IMR-90 (cell line): Measurements from ENCODE around the gene FBXW11. TPM values are rescaled to one million over a fixed set of nuclear protein-coding genes. Genes with fewer than 3 reads are reported as not detected.

Experiments
- ATAC-seq: fragments of 200-7000 bp; cut with Tn5 transposase; 2 replicates; pipeline ENCODE4 v1.9.1; 2020; ENCODE audit warnings: low read depth, mild to moderate bottlenecking, moderate library complexity
- BruUV-seq: library from RNA; stranded (reverse); fragments of 400-500 nt; replicated peaks from 2 replicates; lab custom pipeline; 2021; lab: Mats Ljungman, UMichigan
- CTCF ChIA-PET: fragments of 300-600 bp; formaldehyde crosslinking; extraction: SDS; loops from one replicate; lab custom pipeline; 2021; ENCODE audit warnings: antibody characterized with exemption; lab: Yijun Ruan, JAX
- POLR2A ChIA-PET: fragments of 300-600 bp; sonication (Branson Sonifier 250); formaldehyde crosslinking; loops from one replicate; lab custom pipeline; 2022; ENCODE audit warnings: antibody characterized with exemption; ENCODE audit not compliant: unreplicated experiment; lab: Charles Lee
- DNase-seq: peaks from one replicate; pipeline ENCODE4 v3.0.0; 2013
- H2AFZ ChIP-seq: replicated peaks from 2 replicates; pipeline ENCODE3; 2013; ENCODE audit warnings: low read length, mild to moderate bottlenecking; ENCODE audit not compliant: poor library complexity
- H2AK5ac ChIP-seq: 2 replicates; pipeline ENCODE4 v1.6.1; 2013; ENCODE audit warnings: low read depth, low read length, inconsistent platforms
- H2AK9ac ChIP-seq: replicated peaks from 2 replicates; pipeline ENCODE3; 2013; ENCODE audit warnings: mild to moderate bottlenecking, low read depth, low read length, moderate library complexity; ENCODE audit not compliant: poor library complexity
- H2BK120ac ChIP-seq: 2 replicates; pipeline ENCODE4 v1.6.1; 2013; ENCODE audit warnings: low read depth, low read length, inconsistent platforms
- H2BK15ac ChIP-seq: 3 replicates; pipeline ENCODE4 v1.6.1; 2013; ENCODE audit warnings: low read depth, low read length, inconsistent platforms
- H2BK20ac ChIP-seq: 2 replicates; pipeline ENCODE4 v1.6.1; 2013; ENCODE audit warnings: low read depth, mild to moderate bottlenecking, inconsistent platforms, low read length, moderate library complexity
- H2BK5ac ChIP-seq: 2 replicates; pipeline ENCODE4 v1.6.1; 2013; ENCODE audit warnings: mild to moderate bottlenecking, low read depth, low read length, inconsistent platforms; ENCODE audit not compliant: poor library complexity, severe bottlenecking
- H3K14ac ChIP-seq: replicated peaks from 2 replicates; pipeline ENCODE4 v1.6.1; 2013; ENCODE audit warnings: low read depth, low read length, inconsistent platforms
- H3K18ac ChIP-seq: 2 replicates; pipeline ENCODE4 v1.6.1; 2013; ENCODE audit warnings: low read depth, low read length, control low read depth
- H3K23ac ChIP-seq: 2 replicates; pipeline ENCODE4 v1.6.1; 2013; ENCODE audit warnings: low read depth, low read length, inconsistent platforms
- H3K27ac ChIP-seq: 2 replicates; pipeline ENCODE4 v1.5.1; 2013; ENCODE audit warnings: mild to moderate bottlenecking, control low read depth, low read length; ENCODE audit not compliant: insufficient read depth
- H3K27me3 ChIP-seq: 2 replicates; pipeline ENCODE4 v1.6.1; 2013; ENCODE audit warnings: low read length; ENCODE audit not compliant: control insufficient read depth, insufficient read depth
- H3K36me3 ChIP-seq: 2 replicates; pipeline ENCODE4 v1.6.1; 2013; ENCODE audit warnings: low read length, mixed read lengths; ENCODE audit not compliant: control insufficient read depth, insufficient read depth
- H3K4ac ChIP-seq: 2 replicates; pipeline ENCODE4 v1.6.1; 2013; ENCODE audit warnings: low read depth, low read length, inconsistent platforms
- H3K4me1 ChIP-seq: 2 replicates; pipeline ENCODE4 v1.6.1; 2013; ENCODE audit warnings: low read length, mixed read lengths; ENCODE audit not compliant: control insufficient read depth, insufficient read depth
- H3K4me2 ChIP-seq: 2 replicates; pipeline ENCODE4 v1.6.1; 2013; ENCODE audit warnings: low read depth, mild to moderate bottlenecking, control low read depth, low read length, moderate library complexity
- H3K4me3 ChIP-seq: 2 replicates; pipeline ENCODE4 v1.5.1; 2013; ENCODE audit warnings: low read depth, mild to moderate bottlenecking, control low read depth, low read length, moderate library complexity; ENCODE audit not compliant: insufficient read depth
- H3K56ac ChIP-seq: 2 replicates; pipeline ENCODE4 v1.6.1; 2013; ENCODE audit warnings: low read length, inconsistent platforms; ENCODE audit not compliant: insufficient read depth; ENCODE audit errors: extremely low read depth
- H3K79me1 ChIP-seq, 2 experiments: 2 replicates each; pipeline ENCODE4 v1.6.1; 2013; ENCODE audit warnings: low read length in 2 of 2, inconsistent platforms in 1 of 2, low read depth in 1 of 2
- H3K9ac ChIP-seq: 2 replicates; pipeline ENCODE4 v1.6.1; 2013; ENCODE audit warnings: low read depth, low read length, control low read depth
- H3K9me1 ChIP-seq: 2 replicates; pipeline ENCODE4 v1.6.1; 2013; ENCODE audit warnings: low read length, inconsistent platforms; ENCODE audit not compliant: insufficient read depth
- H3K9me3 ChIP-seq: 2 replicates; pipeline ENCODE4 v1.6.1; 2013; ENCODE audit warnings: low read length; ENCODE audit not compliant: control insufficient read depth, insufficient read depth
- H4K20me1 ChIP-seq: 2 replicates; pipeline ENCODE4 v1.6.1; 2013; ENCODE audit warnings: low read length, inconsistent platforms; ENCODE audit not compliant: insufficient read depth
- H4K5ac ChIP-seq: 2 replicates; pipeline ENCODE4 v1.6.1; 2013; ENCODE audit warnings: mild to moderate bottlenecking, low read depth, low read length, control low read depth
- H4K8ac ChIP-seq, 2 experiments: 2 replicates each; pipeline ENCODE4 v1.6.1; 2013; ENCODE audit warnings: low read depth in 2 of 2, low read length in 2 of 2, control low read depth in 1 of 2, inconsistent platforms in 1 of 2
- H4K91ac ChIP-seq: 2 replicates; pipeline ENCODE4 v1.6.1; 2013; ENCODE audit warnings: low read depth, low read length, inconsistent platforms; ENCODE audit not compliant: insufficient read depth
- BHLHE40 ChIP-seq: fragments of 150-350 bp; IDR thresholded peaks from 2 replicates; pipeline ENCODE4 v1.6.1; 2016; ENCODE audit warnings: mild to moderate bottlenecking, low read depth, low read length
- CEBPB ChIP-seq: IDR thresholded peaks from 2 replicates; pipeline ENCODE4 v1.6.1; 2012; ENCODE audit warnings: low read depth, low read length, improper control_type of control experiment
- CTCF ChIP-seq: conservative IDR thresholded peaks from 2 replicates; pipeline ENCODE4 v1.5.1; 2012; ENCODE audit warnings: mild to moderate bottlenecking, low read depth, low read length, improper control_type of control experiment
- FOS ChIP-seq: fragments of 150-350 bp; IDR thresholded peaks from 2 replicates; pipeline ENCODE4 v1.6.1; 2016; ENCODE audit warnings: low read depth, low read length
- MAFK ChIP-seq: IDR thresholded peaks from 2 replicates; pipeline ENCODE4 v1.6.1; 2012; ENCODE audit warnings: low read depth, low read length, improper control_type of control experiment
- NFE2L2 ChIP-seq: fragments of 150-350 bp; IDR thresholded peaks from 2 replicates; pipeline ENCODE4 v1.6.1; 2016; ENCODE audit warnings: low read depth, mild to moderate bottlenecking, low read length
- POLR2A ChIP-seq: IDR thresholded peaks from 2 replicates; pipeline ENCODE4 v1.6.1; 2012; ENCODE audit warnings: mild to moderate bottlenecking, low read depth, low read length
- RCOR1 ChIP-seq: IDR thresholded peaks from 2 replicates; pipeline ENCODE4 v1.6.1; 2012; ENCODE audit warnings: mild to moderate bottlenecking, low read length, improper control_type of control experiment; ENCODE audit not compliant: insufficient replicate concordance
- SMC3 ChIP-seq: fragments of 150-350 bp; IDR thresholded peaks from 2 replicates; pipeline ENCODE4 v1.6.1; 2016; ENCODE audit warnings: low read depth, mild to moderate bottlenecking, antibody characterized with exemption, low read length, moderate library complexity
- USF2 ChIP-seq: fragments of 150-350 bp; IDR thresholded peaks from 2 replicates; pipeline ENCODE4 v1.6.1; 2017; ENCODE audit warnings: mild to moderate bottlenecking, antibody characterized with exemption, low read length, low read depth
- WGBS, 2 experiments: methylation state at CpG; one replicate each; pipeline versions ENCODE4 v1.1.5 to v1.1.7; 2013; ENCODE audit warnings: missing lambda C conversion rate in 2 of 2; ENCODE audit not compliant: insufficient read length in 1 of 2; ENCODE audit errors: extremely low coverage in 2 of 2; 5-methylcytosine and 5-hydroxymethylcytosine counted together
- dilution Hi-C: fragments of 300-500 bp; cut with HindIII; formaldehyde crosslinking; loops from one replicate; pipeline ENCODE4 v1.14.3; 2018; ENCODE audit warnings: low sequenced_read_pairs; ENCODE audit not compliant: unreplicated experiment
- in situ Hi-C: fragments of 300-500 bp; cut with MboI; formaldehyde crosslinking; loops from 3 replicates; pipeline ENCODE4 v1.14.3; 2019; ENCODE audit warnings: low sequenced_read_pairs, inconsistent platforms, mixed read lengths
- intact Hi-C: fragments of 100-400 bp; cut with micrococcal nuclease; formaldehyde crosslinking; loops from 2 replicates; pipeline ENCODE4 v1.10.0; 2022
- polyA plus RNA-seq, 3 experiments: library from polyadenylated mRNA; depleted of rRNA; stranded (reverse); fragments of >200 nt; gene quantifications; 2 replicates each; pipeline ENCODE4 v1.2.3, GENCODE V29; 2012; ENCODE audit warnings: low replicate concordance in 1 of 3
- total RNA-seq: library from RNA; depleted of rRNA; stranded (reverse); fragments of >200 nt; gene quantifications from 2 replicates; pipeline ENCODE4 v1.2.3, GENCODE V29; 2012

Gene FBXW11
- total and polyA plus RNA-seq, 2 of the 4 experiments (the other 2 are of a cell fraction): 34.3 to 97.1 TPM

- TF ChIP-seq MAFK (no peak), CEBPB (no peak), CTCF (no peak), FOS (no peak), POLR2A (no peak), BHLHE40 (no peak), USF2 (no peak), SMC3 (no peak), RCOR1 (no peak), NFE2L2 (no peak)
- Histone ChIP-seq H3K9ac (no peak overlapping the region), H4K20me1 (no peaks in the 10 kb centered on the region), H3K4me2 (no peak overlapping the region), H2BK120ac (no peak overlapping the region), H3K79me1 (no peaks in the 10 kb centered on the region), H3K14ac (no peak overlapping the region), H4K8ac (no peak overlapping the region), H2AK9ac (no peak overlapping the region), H3K27me3 (peaks cover 5% of the 10 kb centered on the region; the same call in 1 of the 2 replicates), H3K18ac (no peak overlapping the region), H3K23ac (no peak overlapping the region), H2BK5ac (no peak overlapping the region), H4K91ac (no peak overlapping the region), H2BK15ac (no peak overlapping the region), H3K4me1 (no peaks in the 10 kb centered on the region), H2BK20ac (no peak overlapping the region), H3K9me3 (peaks cover 4% of the 10 kb centered on the region), H3K4ac (no peak overlapping the region), H4K5ac (no peak overlapping the region), H3K4me3 (no peak overlapping the region), H3K36me3 (no peaks in the 10 kb centered on the region), H3K27ac (no peak overlapping the region), H3K56ac (no peak overlapping the region), H2AK5ac (no peak overlapping the region), H3K9me1 (no peaks in the 10 kb centered on the region), H2AFZ (no peak overlapping the region)
- DNase-seq: no peak
- in situ Hi-C loops: no loop called here
- intact Hi-C loops: no loop called here
- no peak for ATAC-seq
- BruUV-seq: no TSS peak
- no CpG with 5 or more reads among the region's 1 CpG for WGBS, 2 experiments
- CTCF ChIA-PET: no interaction called here
- POLR2A ChIA-PET: no interaction called here
- dilution Hi-C loops: no loop called here
Observed at GRCh38 chr5:171830686-171831085, 175.8 kb downstream of the FBXW11 start.
